GM18507 (cell line): ENCODE measurements around the gene MOB3B.

ENCODE experiments used
- DNase-seq: peaks from one replicate; pipeline ENCODE4 v3.0.0; 2011; ENCODE audit warnings: low read depth; ENCODE audit not compliant: insufficient read length; ENCODE audit errors: extremely low spot score
- FAIRE-seq: peaks from 2 replicates; lab custom pipeline; 2011; peaks lifted over from hg19 to GRCh38; lab: Jason Lieb, UNC

The MOB3B gene

DNA sequence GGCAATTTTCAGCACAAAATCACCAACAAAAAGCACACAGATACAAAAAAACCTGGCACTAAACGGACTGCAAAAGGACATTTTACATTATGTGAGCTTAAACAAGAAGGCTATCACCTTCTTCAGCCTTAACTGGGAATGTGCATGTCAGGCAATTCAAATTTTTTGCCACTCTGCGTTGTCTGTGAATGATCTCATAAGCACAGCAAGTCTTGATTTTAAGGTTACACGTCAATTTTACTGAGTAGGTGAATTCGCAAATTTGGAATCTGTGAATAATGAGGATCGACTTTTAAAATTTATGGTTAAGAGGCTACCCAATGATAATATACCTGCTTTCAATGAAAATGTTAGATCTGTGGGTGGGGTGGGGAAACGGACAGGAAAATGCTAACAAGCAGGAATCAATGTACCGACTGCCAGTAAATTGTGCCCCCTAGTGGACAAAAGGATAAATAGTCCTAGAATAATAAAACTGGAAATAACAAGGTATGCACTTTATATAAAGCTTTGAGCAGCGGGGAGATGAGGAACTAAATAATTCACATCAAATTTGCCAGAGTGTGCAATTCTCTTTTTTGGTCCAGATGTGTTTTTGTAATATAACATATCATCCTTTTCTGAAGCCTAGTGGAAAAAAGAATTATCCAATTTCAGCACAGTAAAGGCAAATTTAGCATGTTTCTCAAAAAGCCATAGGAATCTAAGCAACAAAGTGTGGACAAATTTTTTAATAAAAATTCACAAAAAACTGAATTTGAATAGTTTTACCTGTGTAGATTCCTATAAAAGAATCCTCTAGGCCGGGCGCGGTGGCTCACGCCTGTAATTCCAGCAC is 253.2 kb downstream of the MOB3B start:
- DNase-seq, result peak; percentile 25
- peak; percentile 81 for FAIRE-seq
